Measurements from ENCODE around the gene FBXW12. TPM values are rescaled to one million over a fixed set of nuclear protein-coding genes. Genes with fewer than 3 reads are reported as not detected.

Gene FBXW12
- polyA plus RNA-seq, 1 donor: 0.18 TPM

GRCh38 chr3:48372862-48373435 lies 930 bp downstream of the FBXW12 start:
- no peaks in the 10 kb centered on the region for H3K36me3 ChIP-seq (ENCODE audit: control insufficient read depth, insufficient read depth, low read length)
- H3K9me3 ChIP-seq (ENCODE audit: control insufficient read depth, low read depth, low read length): no peaks in the 10 kb centered on the region
- no peak for DNase-seq
- H3K4me1 ChIP-seq (ENCODE audit: control insufficient read depth, insufficient read depth, low read length): peaks cover 4% of the 10 kb centered on the region
- no peak overlapping the region for H3K27ac ChIP-seq (ENCODE audit: low read length)
- H3K4me3 ChIP-seq (ENCODE audit: low read length): no peak overlapping the region
- no peaks in the 10 kb centered on the region for H3K27me3 ChIP-seq (ENCODE audit: control insufficient read depth, insufficient read depth, low read length)
- WGBS (ENCODE audit: insufficient coverage, low lambda C conversion rate): no CpG with 5 or more reads among the region's 5 CpGs

DNA sequence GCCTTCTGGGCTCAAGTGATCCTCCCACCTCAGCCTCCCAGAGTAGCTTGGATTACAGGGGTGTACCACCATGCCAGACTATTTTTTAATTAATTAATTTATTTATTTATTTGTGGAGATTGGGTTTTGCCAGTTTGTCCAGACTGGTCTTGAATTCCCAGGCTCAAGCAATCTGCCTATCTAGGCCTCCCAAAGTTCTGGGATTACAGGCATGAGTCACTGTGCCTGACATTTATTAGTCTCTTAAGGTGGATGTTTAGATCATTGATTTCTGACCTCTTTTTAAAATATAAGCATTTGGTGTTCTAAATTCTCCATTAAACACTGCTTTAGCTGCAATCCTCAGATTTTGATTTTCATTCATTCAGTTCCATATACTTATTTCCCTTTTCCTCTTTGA lies 15.6 kb downstream of the FBXW12 start:
- Histone ChIP-seq H3K27ac (ENCODE audit: low read length) (no peak overlapping the region), H3K9me3 (ENCODE audit: control insufficient read depth, low read depth, low read length) (no peaks in the 10 kb centered on the region), H3K4me1 (ENCODE audit: control insufficient read depth, insufficient read depth, low read length) (no peaks in the 10 kb centered on the region), H3K36me3 (ENCODE audit: control insufficient read depth, insufficient read depth, low read length) (no peaks in the 10 kb centered on the region), H3K4me3 (ENCODE audit: low read length) (no peak overlapping the region), H3K27me3 (ENCODE audit: control insufficient read depth, insufficient read depth, low read length) (no peaks in the 10 kb centered on the region)
- DNase-seq: no peak

DNA sequence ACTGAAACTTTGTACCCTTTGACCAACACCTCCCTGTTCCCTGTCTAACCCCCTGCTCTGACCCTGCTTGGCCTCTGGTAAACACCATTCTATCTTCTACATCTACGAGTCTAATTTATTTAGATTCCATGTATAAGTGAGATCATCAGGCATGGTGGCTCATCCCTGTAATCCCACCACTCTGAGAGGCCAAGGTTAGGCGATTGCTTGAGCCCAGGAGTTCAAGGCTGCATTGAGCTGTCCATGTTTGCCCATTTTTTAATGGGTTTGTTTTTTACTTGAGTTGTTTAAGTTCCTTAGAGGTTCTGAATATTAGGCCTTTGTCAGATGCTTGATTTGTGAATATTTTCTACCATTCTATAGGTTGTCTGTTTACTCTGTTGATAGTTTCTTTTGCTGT lies 16.9 kb downstream of the FBXW12 start:
- no peak overlapping the region for H3K27ac ChIP-seq (ENCODE audit: low read length)
- no peaks in the 10 kb centered on the region for H3K36me3 ChIP-seq (ENCODE audit: control insufficient read depth, insufficient read depth, low read length)
- no peaks in the 10 kb centered on the region for H3K4me1 ChIP-seq (ENCODE audit: control insufficient read depth, insufficient read depth, low read length)
- no peak for DNase-seq
- WGBS (ENCODE audit: insufficient coverage, low lambda C conversion rate): 80% methylated on average over 1 of the region's 2 CpGs
- H3K27me3 ChIP-seq (ENCODE audit: control insufficient read depth, insufficient read depth, low read length): no peaks in the 10 kb centered on the region
- H3K4me3 ChIP-seq (ENCODE audit: low read length): no peak overlapping the region
- H3K9me3 ChIP-seq (ENCODE audit: control insufficient read depth, low read depth, low read length): no peaks in the 10 kb centered on the region

DNA sequence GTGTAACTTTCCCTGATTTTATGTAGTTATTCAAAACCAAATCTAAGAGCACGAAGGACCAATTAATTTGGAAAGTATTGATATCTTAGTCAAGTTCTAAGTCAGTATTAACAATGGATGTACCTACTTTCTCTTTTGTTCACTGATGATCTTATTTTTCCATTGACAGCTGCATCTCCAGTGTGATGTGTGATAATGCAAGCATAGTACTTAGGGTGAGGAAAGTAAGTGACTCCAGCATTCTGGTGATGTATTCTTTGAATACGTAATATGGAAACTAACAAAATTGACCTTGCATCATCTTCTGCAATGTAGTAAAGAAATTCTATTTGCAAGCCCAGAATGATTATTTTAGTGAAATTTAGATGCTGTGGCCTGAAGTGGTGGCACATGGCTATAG lies 22.4 kb downstream of the FBXW12 start:
- no peak for DNase-seq
- no peaks in the 10 kb centered on the region for H3K4me1 ChIP-seq (ENCODE audit: control insufficient read depth, insufficient read depth, low read length)
- H3K36me3 ChIP-seq (ENCODE audit: control insufficient read depth, insufficient read depth, low read length): no peaks in the 10 kb centered on the region
- H3K9me3 ChIP-seq (ENCODE audit: control insufficient read depth, low read depth, low read length): no peaks in the 10 kb centered on the region
- no peak overlapping the region for H3K4me3 ChIP-seq (ENCODE audit: low read length)
- no CpG with 5 or more reads among the region's 2 CpGs for WGBS (ENCODE audit: insufficient coverage, low lambda C conversion rate)
- peaks cover 4% of the 10 kb centered on the region for H3K27me3 ChIP-seq (ENCODE audit: control insufficient read depth, insufficient read depth, low read length)
- H3K27ac ChIP-seq (ENCODE audit: low read length): no peak overlapping the region

GRCh38 chr3:48395714-48396113 lies 23.7 kb downstream of the FBXW12 start:
- H3K4me1 ChIP-seq (ENCODE audit: control insufficient read depth, insufficient read depth, low read length): no peaks in the 10 kb centered on the region
- no peak overlapping the region for H3K4me3 ChIP-seq (ENCODE audit: low read length)
- no peaks in the 10 kb centered on the region for H3K9me3 ChIP-seq (ENCODE audit: control insufficient read depth, low read depth, low read length)
- peaks cover 4% of the 10 kb centered on the region for H3K27me3 ChIP-seq (ENCODE audit: control insufficient read depth, insufficient read depth, low read length)
- no peak for DNase-seq
- no CpG with 5 or more reads among the region's 3 CpGs for WGBS (ENCODE audit: insufficient coverage, low lambda C conversion rate)
- H3K36me3 ChIP-seq (ENCODE audit: control insufficient read depth, insufficient read depth, low read length): no peaks in the 10 kb centered on the region
- H3K27ac ChIP-seq (ENCODE audit: low read length): no peak overlapping the region

- Histone ChIP-seq H3K36me3 (ENCODE audit: control insufficient read depth, insufficient read depth, low read length) (peaks cover 5% of the 10 kb centered on the region), H3K27me3 (ENCODE audit: control insufficient read depth, insufficient read depth, low read length) (peaks cover 4% of the 10 kb centered on the region), H3K27ac (ENCODE audit: low read length) (no peak overlapping the region), H3K9me3 (ENCODE audit: control insufficient read depth, low read depth, low read length) (no peaks in the 10 kb centered on the region), H3K4me3 (ENCODE audit: low read length) (no peak overlapping the region), H3K4me1 (ENCODE audit: control insufficient read depth, insufficient read depth, low read length) (no peaks in the 10 kb centered on the region)
- no peak for DNase-seq
- WGBS (ENCODE audit: insufficient coverage, low lambda C conversion rate): no CpG with 5 or more reads among the region's 9 CpGs
These were observed 26.0 kb downstream of the FBXW12 start for GRCh38 chr3:48397767-48398681.

GRCh38 chr3:48398701-48399386 lies 26.8 kb downstream of the FBXW12 start:
- Histone ChIP-seq H3K27ac (ENCODE audit: low read length) (no peak overlapping the region), H3K4me1 (ENCODE audit: control insufficient read depth, insufficient read depth, low read length) (no peaks in the 10 kb centered on the region), H3K9me3 (ENCODE audit: control insufficient read depth, low read depth, low read length) (no peaks in the 10 kb centered on the region), H3K27me3 (ENCODE audit: control insufficient read depth, insufficient read depth, low read length) (peaks cover 4% of the 10 kb centered on the region), H3K36me3 (ENCODE audit: control insufficient read depth, insufficient read depth, low read length) (peaks cover 13% of the 10 kb centered on the region), H3K4me3 (ENCODE audit: low read length) (no peak overlapping the region)
- WGBS (ENCODE audit: insufficient coverage, low lambda C conversion rate): no CpG with 5 or more reads among the region's 11 CpGs
- DNase-seq: no peak

GRCh38 chr3:48399387-48400172 lies 27.6 kb downstream of the FBXW12 start:
- Histone ChIP-seq H3K9me3 (ENCODE audit: control insufficient read depth, low read depth, low read length) (no peaks in the 10 kb centered on the region), H3K27ac (ENCODE audit: low read length) (no peak overlapping the region), H3K4me3 (ENCODE audit: low read length) (no peak overlapping the region), H3K27me3 (ENCODE audit: control insufficient read depth, insufficient read depth, low read length) (peaks cover 4% of the 10 kb centered on the region), H3K4me1 (ENCODE audit: control insufficient read depth, insufficient read depth, low read length) (no peaks in the 10 kb centered on the region), H3K36me3 (ENCODE audit: control insufficient read depth, insufficient read depth, low read length) (peaks cover 20% of the 10 kb centered on the region)
- peak in 1 of 2 donors; percentile 30 for DNase-seq
- no CpG with 5 or more reads among the region's 4 CpGs for WGBS (ENCODE audit: insufficient coverage, low lambda C conversion rate)

GRCh38 chr3:48400824-48401433 lies 28.9 kb downstream of the FBXW12 start:
- Histone ChIP-seq H3K27ac (ENCODE audit: low read length) (no peak overlapping the region), H3K9me3 (ENCODE audit: control insufficient read depth, low read depth, low read length) (no peaks in the 10 kb centered on the region), H3K27me3 (ENCODE audit: control insufficient read depth, insufficient read depth, low read length) (peaks cover under 1% of the 10 kb centered on the region), H3K4me1 (ENCODE audit: control insufficient read depth, insufficient read depth, low read length) (no peaks in the 10 kb centered on the region), H3K4me3 (ENCODE audit: low read length) (no peak overlapping the region), H3K36me3 (ENCODE audit: control insufficient read depth, insufficient read depth, low read length) (peaks cover 34% of the 10 kb centered on the region)
- WGBS (ENCODE audit: insufficient coverage, low lambda C conversion rate): no CpG with 5 or more reads among the region's 6 CpGs
- DNase-seq: peak; percentile 50 to 55
